HG03108 (cell line): Measurements from ENCODE around the gene BACH2.
"Not testable (repeated sequence)": the region's sequence is repeated elsewhere in the genome, so short reads cannot be mapped to it uniquely, and the experiment has no call there.

ENCODE experiments used
- ATAC-seq: cut with Tn5 transposase; IDR thresholded peaks from one replicate; pipeline ENCODE4 v1.9.1; 2021; ENCODE audit warnings: moderate library complexity; ENCODE audit not compliant: unreplicated experiment

The BACH2 gene

GRCh38 chr6:90133664-90134063 lies 163.0 kb downstream of the BACH2 start:
- ATAC-seq: not testable (repeated sequence)

DNA sequence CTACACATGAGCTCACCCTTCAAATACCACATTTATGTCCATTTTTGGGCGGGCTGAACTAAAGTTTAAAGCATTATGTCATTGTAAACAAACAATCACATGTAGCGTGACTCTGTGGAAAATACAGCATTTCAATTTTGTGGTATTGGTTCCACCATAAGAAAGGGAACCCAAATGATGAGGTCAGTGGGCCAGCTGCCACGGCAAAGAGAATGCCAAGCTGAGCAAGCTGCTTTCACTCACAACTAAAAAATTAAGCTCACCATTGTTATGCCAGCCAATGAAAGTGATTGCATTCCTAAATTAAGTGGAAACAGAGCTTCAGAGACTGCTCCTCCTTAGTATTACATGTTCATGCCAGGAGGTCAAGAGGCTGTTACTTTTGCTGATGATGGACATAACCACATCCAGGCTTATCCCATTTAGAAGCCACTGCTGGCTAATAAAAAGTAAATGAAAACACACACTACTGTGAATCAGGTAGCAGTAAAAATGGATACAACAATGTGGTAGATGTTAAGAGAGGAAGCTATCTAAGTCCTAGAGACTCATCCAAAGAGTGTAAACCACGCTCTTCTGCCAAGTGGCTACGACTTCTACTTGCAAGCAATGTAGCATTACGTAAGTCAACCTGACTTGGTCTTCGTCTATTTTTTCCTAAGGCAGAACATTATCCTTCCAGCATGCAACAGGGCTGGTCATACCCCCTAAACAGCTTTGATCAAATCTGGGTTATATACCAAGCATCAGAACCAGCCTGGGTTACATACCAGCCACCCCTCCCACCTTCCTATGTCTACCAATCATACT lies 164.8 kb downstream of the BACH2 start:
- ATAC-seq: no peak

DNA sequence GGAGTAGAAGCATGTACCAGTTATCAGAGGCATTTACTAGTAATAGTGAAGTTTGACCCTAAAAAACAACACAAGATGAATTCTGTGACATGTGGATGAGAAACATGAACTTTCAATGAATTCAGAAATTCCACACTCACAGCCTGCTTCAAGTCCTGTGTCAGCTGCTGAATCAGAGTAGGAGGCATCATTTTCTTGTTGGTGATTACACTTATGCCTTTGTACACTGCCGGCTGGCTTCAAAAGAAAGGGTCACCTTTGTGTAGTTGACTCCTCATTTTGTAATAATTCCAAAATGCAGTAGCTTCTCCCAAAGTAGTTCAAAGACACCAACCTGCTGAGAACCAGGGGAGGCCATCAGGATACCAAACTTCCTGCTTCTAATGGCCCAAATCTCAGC lies 165.5 kb downstream of the BACH2 start:
- no peak for ATAC-seq

- ATAC-seq: not testable (repeated sequence)
These were observed 168.0 kb downstream of the BACH2 start for GRCh38 chr6:90128687-90129086.

DNA sequence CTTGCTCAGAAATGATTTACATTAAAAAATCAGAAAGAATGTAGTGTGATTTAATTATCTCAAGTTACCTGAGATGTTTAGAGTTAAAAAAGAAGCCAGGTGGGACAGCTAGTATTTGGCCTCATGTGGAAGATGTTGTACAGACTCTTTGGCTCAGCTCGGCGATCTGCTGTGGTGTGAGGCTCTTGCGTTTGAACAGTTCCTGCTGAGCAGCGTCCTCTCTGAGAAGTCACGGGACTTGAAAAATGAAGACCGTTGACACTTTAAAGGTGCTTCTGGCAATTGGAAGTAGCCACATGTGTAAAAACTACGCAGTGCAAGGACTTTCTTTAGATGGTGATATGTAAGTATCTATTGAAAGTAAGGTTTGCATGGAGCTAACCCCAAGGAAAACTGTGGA lies 169.0 kb downstream of the BACH2 start:
- no peak for ATAC-seq

DNA sequence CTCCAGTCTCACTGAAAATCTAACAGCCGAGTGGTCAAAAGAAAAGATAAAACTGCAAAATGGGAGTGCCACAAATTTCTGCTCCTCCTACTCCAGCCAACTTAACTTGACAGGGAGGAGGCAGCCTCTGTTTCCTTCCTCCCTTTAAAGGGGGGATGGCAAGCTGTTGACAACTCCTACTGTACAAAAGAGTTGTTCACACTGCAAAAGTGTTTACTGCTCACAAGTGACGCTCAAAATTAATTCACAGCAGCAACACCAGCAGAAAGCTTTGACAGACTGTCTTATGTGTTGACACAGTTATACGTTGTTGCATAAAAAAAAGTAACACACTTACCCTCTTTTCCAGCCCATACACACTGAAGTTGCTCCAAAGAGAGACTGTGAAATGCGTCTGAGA lies 169.8 kb downstream of the BACH2 start:
- no peak for ATAC-seq

GRCh38 chr6:90126181-90126580 lies 170.5 kb downstream of the BACH2 start:
- ATAC-seq: no peak

DNA sequence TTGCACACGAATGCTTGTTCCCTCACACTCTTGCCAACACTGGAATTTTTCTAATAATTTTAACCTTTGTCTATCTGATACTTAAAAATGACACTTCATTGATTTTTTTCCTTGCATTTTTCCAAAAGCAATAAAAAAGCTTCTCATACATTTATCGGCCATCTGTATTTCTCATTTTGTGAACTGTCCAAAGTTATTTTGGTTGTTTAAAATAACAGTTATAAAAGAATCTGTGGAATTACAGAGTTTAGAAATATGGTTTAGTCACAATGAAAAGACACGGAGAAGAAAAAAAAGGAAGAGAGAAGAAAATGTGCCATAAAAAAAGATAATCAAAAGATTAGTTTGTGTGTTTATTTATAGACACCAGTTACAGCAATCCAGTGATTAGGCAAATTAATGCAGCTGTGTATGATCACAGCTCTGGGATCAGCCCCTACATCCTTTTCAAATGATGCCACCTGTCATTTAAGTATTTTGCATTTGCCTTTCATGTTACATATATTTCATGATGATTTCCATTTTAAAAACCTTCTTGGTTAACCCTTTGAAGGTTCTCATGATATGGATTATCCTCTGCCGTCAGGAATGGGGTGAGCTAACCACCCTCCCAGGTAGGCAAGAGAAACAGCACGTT lies 171.7 kb downstream of the BACH2 start:
- ATAC-seq: no peak

DNA sequence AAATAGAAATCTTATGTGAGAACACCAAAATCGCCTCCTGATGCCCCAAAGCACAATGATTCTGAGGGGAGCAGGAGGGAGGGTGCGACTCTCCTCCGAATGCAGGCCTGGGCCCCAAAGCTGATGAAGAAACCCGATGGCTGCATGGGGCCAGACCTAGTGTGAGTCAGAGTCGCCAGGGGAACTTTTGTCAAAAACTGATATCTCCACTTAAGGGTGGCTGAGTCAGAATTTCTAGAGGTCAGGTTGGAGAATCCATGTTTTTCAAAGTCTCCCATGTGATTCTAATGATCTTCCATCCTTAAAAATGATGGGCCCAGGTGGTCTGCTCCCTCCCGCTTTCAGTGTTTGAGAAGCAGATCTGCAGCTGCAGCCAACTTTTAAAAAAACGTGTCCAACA lies 172.8 kb downstream of the BACH2 start:
- ATAC-seq: no peak

DNA sequence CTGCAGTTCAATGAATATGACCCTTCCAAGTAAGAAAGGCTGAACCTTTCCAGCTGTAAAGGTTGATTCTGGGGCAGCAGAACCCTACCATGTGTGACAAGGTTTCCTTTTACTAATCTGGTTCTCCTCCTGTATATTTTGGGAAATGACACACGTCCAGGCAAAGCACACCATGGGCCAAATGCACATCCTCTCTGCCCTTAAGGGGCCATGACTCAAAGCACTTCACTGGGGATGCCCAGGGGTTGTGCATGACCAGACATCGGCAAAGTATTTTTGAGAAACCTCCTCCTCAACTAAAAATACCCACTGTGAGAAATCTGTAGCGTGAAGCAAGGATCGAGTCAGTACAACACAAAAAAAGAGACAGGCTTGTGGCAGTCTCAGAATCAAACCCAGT lies 174.7 kb downstream of the BACH2 start:
- ATAC-seq: no peak

DNA sequence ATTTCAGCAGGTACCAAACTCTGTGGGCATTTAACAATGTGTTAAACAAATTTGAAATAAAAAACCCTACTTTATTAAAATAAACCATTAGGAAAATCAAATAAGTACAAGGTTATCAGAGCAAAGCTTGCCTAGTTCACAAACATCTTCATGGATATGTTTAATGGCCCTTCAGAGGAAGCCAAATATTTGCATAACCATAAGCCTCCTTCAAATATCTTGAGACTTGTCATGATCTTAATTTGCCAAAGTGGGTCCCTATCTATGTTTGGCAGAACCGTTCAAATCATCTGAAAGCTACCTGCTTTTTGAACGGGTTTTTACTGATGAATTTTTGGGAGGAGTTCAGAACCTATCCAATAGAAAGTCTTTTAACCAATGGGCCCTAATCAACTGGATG lies 176.3 kb downstream of the BACH2 start:
- no peak for ATAC-seq

GRCh38 chr6:90119618-90120017 lies 177.0 kb downstream of the BACH2 start:
- no peak for ATAC-seq

DNA sequence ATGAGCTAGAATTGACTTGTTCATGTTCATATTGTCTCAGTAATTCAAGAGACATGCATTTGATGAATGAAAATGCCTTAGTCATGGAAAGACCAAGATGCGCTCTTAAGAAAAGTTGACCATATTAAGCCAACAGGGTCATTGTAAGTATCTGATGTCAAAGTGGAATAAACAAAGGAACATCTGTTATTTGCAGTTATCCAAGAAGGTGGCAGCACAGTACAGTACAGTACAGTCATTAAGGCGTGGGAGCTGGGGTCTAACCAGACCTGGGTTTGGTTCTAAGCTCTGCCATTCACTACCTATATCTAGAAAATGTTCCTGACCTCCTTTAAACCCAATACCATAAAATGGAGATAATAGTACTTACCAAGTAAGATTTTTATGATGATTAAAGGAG lies 178.1 kb downstream of the BACH2 start:
- ATAC-seq: no peak

DNA sequence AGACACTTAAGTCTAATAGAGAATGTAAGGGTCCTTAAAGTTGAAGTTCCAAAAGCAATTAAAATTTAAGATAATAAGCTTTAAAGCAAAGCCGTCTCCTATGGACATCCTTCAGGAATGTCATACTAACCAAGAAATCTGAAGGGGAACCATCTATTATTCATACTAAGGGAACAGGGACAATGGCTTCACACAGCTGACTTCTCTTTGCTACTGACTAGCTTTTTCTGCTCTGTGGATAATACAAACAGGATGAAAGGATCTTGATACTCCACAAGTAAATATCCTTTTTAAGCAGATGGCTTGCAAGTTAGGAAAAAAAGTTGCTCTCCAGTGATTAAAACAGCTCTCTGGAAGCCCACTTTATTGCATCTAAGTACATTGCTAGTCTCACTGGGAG lies 178.6 kb downstream of the BACH2 start:
- ATAC-seq: no peak

DNA sequence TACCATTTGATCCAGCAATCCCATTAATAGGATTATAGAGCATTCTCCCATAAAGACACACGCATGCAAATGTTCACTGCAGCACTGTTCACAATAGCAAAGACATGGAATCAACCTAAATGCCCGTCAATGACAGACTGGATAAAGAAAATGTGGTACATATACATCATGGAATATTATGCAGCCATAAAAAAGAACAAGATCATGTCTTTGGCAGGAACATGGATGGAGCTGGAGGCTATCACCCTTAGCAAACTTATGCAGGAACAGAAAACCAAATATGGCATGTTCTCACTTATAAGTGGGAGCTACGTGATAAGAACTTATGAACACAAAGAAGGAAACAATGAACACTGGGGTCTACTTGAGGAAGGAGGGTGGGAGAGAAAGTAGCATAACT lies 180.5 kb downstream of the BACH2 start:
- ATAC-seq: not testable (repeated sequence)

DNA sequence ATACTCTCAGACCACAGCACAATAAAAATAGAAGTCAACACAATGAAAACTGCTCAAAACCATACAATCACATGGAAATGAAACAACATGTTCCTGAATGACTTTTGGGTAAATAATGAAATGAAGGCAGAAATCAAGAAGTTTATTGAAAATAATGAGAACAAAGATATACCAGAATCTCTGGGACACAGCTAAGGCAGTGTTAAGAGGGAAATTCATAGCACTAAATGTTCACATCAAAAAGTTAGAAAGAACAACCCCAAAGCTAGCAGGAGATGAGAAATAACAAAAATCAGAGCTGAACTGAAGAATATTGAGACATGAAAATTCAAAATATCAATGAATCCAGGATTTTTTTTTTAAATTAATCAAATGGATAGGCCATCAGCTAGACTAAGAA lies 183.3 kb downstream of the BACH2 start:
- no peak for ATAC-seq

- no peak for ATAC-seq
These were observed 185.3 kb downstream of the BACH2 start for GRCh38 chr6:90111387-90111786.

DNA sequence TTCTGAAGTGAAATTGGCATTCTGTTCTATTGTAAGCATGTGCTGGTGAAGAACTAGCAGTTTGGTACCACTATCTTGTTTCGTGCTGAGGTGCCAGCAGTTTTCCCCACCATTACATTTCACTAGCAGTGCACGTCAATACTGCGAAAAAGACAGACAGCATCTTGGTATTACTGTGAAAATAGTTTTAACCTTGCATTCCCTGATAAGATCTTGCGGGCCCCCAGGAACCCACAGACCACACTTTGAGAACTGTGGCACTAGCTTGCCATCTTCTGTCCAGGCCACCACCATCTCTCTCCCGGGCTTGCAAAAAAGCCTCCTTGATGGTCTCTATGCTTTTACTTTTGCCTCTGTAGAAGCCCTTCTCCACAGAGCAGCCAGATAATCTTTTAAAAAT lies 185.7 kb downstream of the BACH2 start:
- no peak for ATAC-seq

- no peak for ATAC-seq
These were observed 187.5 kb downstream of the BACH2 start for GRCh38 chr6:90109141-90109540.

- ATAC-seq: peak; percentile 92
These were observed 188.8 kb downstream of the BACH2 start for GRCh38 chr6:90107771-90108282.

GRCh38 chr6:90107371-90107770 lies 189.3 kb downstream of the BACH2 start:
- ATAC-seq: no peak

DNA sequence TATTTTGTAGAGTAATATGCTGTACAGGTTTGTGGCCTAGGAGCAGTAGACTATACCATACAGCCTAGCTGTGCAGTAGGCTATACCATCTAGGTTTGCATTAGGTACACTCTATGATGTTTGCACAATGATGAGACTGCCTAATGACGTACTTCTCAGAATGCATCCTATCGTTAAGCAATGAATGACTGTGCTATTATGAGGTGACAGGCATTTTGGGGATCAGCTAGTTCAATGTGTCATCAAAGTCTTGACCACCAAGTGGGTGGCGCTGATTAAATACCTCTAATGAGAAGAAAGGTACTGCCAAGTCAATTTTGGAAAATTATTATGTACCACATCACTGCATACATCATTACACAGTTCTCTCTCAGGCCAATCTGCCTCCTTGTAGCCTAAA lies 190.2 kb downstream of the BACH2 start:
- ATAC-seq: no peak
